Panc1 (cell line): ENCODE results near the gene IQCF2. TPM values are rescaled to one million over a fixed set of nuclear protein-coding genes. Genes with fewer than 3 reads are reported as not detected.

Source experiments
- ATAC-seq: fragments of 200-7000 bp; cut with Tn5 transposase; 2 replicates; pipeline ENCODE4 v1.9.1; 2020; ENCODE audit warnings: mild to moderate bottlenecking, moderate library complexity
- BruUV-seq: library from RNA; stranded (reverse); fragments of 400-500 nt; replicated peaks from 2 replicates; lab custom pipeline; 2021; lab: Mats Ljungman, UMichigan
- CTCF ChIA-PET: fragments of 300-600 bp; sonication (Branson Sonifier 250); formaldehyde crosslinking; loops from one replicate; lab custom pipeline; 2022; ENCODE audit warnings: antibody characterized with exemption; lab: Charles Lee
- POLR2A ChIA-PET: fragments of 300-600 bp; sonication (Branson Sonifier 250); formaldehyde crosslinking; loops from one replicate; lab custom pipeline; 2022; ENCODE audit warnings: antibody characterized with exemption; lab: Charles Lee
- DNase-seq: peaks from one replicate; pipeline ENCODE4 v3.0.0-alpha.2; 2010; ENCODE audit warnings: low read depth, low spot score
- H3K27ac ChIP-seq: 2 replicates; pipeline ENCODE4 v1.5.1; 2011; ENCODE audit warnings: mild to moderate bottlenecking, low read length, inconsistent platforms
- H3K27me3 ChIP-seq: fragments of 200-500 bp; sonication (Bioruptor generic); 2 replicates; pipeline ENCODE4 v1.6.0; 2014; ENCODE audit warnings: low read length, inconsistent platforms; ENCODE audit not compliant: control insufficient read depth, insufficient read depth
- H3K36me3 ChIP-seq: fragments of 200-500 bp; sonication (Bioruptor generic); 2 replicates; pipeline ENCODE4 v1.5.1; 2014; ENCODE audit warnings: inconsistent platforms, mild to moderate bottlenecking, low read length, moderate library complexity; ENCODE audit not compliant: control insufficient read depth, insufficient read depth
- H3K4me1 ChIP-seq: 2 replicates; pipeline ENCODE4 v1.5.1; 2011; ENCODE audit warnings: inconsistent platforms, mild to moderate bottlenecking, low read length, moderate library complexity; ENCODE audit not compliant: control insufficient read depth, insufficient read depth
- H3K4me3 ChIP-seq, 2 experiments: 2 replicates each; pipeline ENCODE4 v1.5.1; 2011 to 2012; ENCODE audit warnings: low read depth in 2 of 2, low read length in 2 of 2, mild to moderate bottlenecking in 2 of 2, inconsistent platforms in 1 of 2, moderate library complexity in 1 of 2
- H3K9me3 ChIP-seq: fragments of 200-500 bp; sonication (Bioruptor generic); 2 replicates; pipeline ENCODE4 v1.5.1; 2014; ENCODE audit warnings: low read depth, mild to moderate bottlenecking, inconsistent platforms, low read length, moderate library complexity; ENCODE audit not compliant: control insufficient read depth, insufficient read depth
- CTCF ChIP-seq: fragments of 450-650 bp; IDR thresholded peaks from 2 replicates; pipeline ENCODE4 v1.5.1; 2017; ENCODE audit warnings: mild to moderate bottlenecking
- POLR2AphosphoS5 ChIP-seq: IDR thresholded peaks from 2 replicates; pipeline ENCODE4 v1.6.1; 2012; ENCODE audit warnings: mild to moderate bottlenecking, low read depth, low read length, moderate library complexity
- REST ChIP-seq, 2 experiments: IDR thresholded peaks; 2 replicates each; pipeline ENCODE4 v1.6.1; 2011 to 2012; ENCODE audit warnings: low read depth in 2 of 2, control low read depth in 1 of 2, low read length in 1 of 2, mild to moderate bottlenecking in 1 of 2, moderate library complexity in 1 of 2; ENCODE audit not compliant: insufficient read depth in 1 of 2
- SIN3A ChIP-seq: IDR thresholded peaks from 2 replicates; pipeline ENCODE4 v1.6.1; 2012; ENCODE audit warnings: low read depth, mild to moderate bottlenecking, low read length, moderate library complexity, borderline replicate concordance; ENCODE audit not compliant: insufficient read depth
- TCF7L2 ChIP-seq: IDR thresholded peaks from 2 replicates; pipeline ENCODE4 v1.6.1; 2011; ENCODE audit warnings: mild to moderate bottlenecking, low read depth, low read length, inconsistent platforms
- in situ Hi-C: cut with HindIII; loops from 2 replicates; pipeline ENCODE4 v1.10.0; 2016; ENCODE audit warnings: low sequenced_read_pairs, low pct_unique_long_range_greater_than_20kb
- intact Hi-C: fragments of 100-400 bp; cut with micrococcal nuclease; formaldehyde crosslinking; loops from one replicate; pipeline ENCODE4 v1.10.0; 2022; ENCODE audit not compliant: unreplicated experiment
- total RNA-seq: library from RNA; stranded (reverse); gene quantifications from one replicate; pipeline ENCODE4 v1.2.1, GENCODE V29; 2021; ENCODE audit not compliant: unreplicated experiment

Gene IQCF2
- total RNA-seq, 1 experiment from 2014 or later = not detected

- TF ChIP-seq SIN3A (no peak), POLR2AphosphoS5 (no peak), CTCF (no peak), TCF7L2 (no peak), REST (IDR thresholded peaks at IDR 0.05; ENCODE audit: insufficient read depth in 1 of 2, low read depth in 2 of 2, low read length in 1 of 2) (no peak)
These were observed 27.2 kb downstream of the IQCF2 start for GRCh38 chr3:51888463-51889105.

GRCh38 chr3:51891242-51892039 is 30.0 kb downstream of the IQCF2 start:
- BruUV-seq = no TSS peak
- ATAC-seq = no peak
- Histone ChIP-seq H3K27ac (no peak overlapping the region), H3K36me3 (no peaks in the 10 kb centered on the region), H3K27me3 (no peaks in the 10 kb centered on the region; the same call in 1 of the 2 replicates), H3K4me3 (no peak overlapping the region), H3K9me3 (no peaks in the 10 kb centered on the region), H3K4me1 (no peaks in the 10 kb centered on the region)
- no peak for TF ChIP-seq TCF7L2
- no peak for TF ChIP-seq REST (IDR thresholded peaks at IDR 0.05; ENCODE audit: insufficient read depth in 1 of 2, low read depth in 2 of 2, low read length in 1 of 2)
- no peak for TF ChIP-seq POLR2AphosphoS5
- TF ChIP-seq CTCF = no peak
- TF ChIP-seq SIN3A = no peak
- POLR2A ChIA-PET = no interaction called here
- intact Hi-C loops (no loop called here), in situ Hi-C loops (no loop called here)
- no peak for DNase-seq
- CTCF ChIA-PET = interaction anchor here (0.6 kb wide), 1 partner anchor 187 kb away, joined by 4 read pairs; no protein-coding TSS in a partner anchor

More at GRCh38 chr3:51888463-51889105, 27.2 kb downstream of the IQCF2 start:
- no peaks in the 10 kb centered on the region for H3K36me3 ChIP-seq
- no TSS peak for BruUV-seq
- H3K9me3 ChIP-seq = no peaks in the 10 kb centered on the region
- POLR2A ChIA-PET = no interaction called here
- H3K4me1 ChIP-seq = no peaks in the 10 kb centered on the region
- CTCF ChIA-PET = no interaction called here
- in situ Hi-C loops (no loop called here), intact Hi-C loops (no loop called here)
- H3K27ac ChIP-seq = no peak overlapping the region
- no peak overlapping the region for H3K4me3 ChIP-seq
- DNase-seq (no peak), ATAC-seq (no peak)
- H3K27me3 ChIP-seq = peaks cover under 1% of the 10 kb centered on the region
